GM19035 (cell line): ENCODE data around the gene MFSD6.
"Not testable (repeated sequence)": the region's sequence is repeated elsewhere in the genome, so short reads cannot be mapped to it uniquely, and the experiment has no call there.

Experiments used
- ATAC-seq: cut with Tn5 transposase; IDR thresholded peaks from one replicate; pipeline ENCODE4 v1.9.1; 2021; ENCODE audit not compliant: unreplicated experiment

MFSD6 gene

DNA sequence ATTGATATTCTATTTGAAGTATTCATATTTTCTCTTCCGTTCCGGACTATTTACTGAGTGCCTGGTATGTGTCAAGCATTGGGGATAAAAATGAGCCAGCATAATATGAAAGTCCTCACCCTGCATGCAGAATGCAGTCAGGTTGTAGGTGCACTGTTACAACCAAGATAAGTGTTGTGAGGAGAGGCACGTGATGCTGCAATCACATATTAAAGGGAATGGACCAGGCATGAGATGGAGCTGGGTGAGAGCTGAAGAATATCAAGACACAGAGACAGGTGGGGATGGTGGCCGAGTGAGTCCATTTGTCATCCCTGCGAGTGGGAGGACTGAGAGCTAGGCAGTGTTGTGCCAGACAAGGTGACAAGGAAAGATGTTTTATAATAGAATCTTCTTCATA, 52.3 kb downstream of the MFSD6 start:
- no peak for ATAC-seq

DNA sequence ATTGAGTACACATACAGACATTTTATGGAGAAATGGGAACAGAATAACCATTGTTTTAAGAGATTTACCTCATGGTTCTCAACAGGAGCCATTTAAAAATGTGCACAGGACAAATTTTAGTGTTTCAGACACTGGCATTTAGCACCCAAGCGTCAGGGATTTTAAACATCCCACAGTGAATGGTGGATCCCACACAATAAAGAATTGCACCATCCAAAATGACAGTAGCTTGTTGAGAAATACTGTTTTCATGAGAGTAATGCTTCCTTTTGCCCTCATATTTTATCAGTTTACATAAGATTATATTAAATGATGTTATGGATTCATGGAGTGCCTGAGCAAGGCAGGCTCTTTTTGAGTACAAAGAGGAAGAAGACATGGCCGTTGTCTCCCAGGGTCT, 54.0 kb downstream of the MFSD6 start:
- ATAC-seq: no peak

DNA sequence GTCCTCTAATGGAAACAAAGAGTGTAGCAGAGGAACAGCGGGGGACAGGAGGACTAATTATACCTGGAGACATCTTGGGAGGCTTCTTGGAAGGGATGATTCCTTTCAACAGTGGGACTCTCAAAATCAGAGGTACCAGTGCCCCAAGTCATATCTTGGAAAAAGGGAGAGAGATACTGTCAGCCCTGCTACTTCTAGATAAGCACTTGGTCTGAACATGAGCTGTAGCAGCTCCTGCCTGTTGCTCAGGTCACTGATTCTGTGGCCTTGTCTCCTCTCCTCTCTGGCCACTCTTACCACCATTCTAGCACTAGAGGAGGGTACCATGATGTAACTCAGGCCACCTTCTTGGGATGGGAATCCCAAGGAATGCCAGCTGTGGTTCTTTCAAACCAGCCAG, 54.5 kb downstream of the MFSD6 start:
- ATAC-seq: no peak

DNA sequence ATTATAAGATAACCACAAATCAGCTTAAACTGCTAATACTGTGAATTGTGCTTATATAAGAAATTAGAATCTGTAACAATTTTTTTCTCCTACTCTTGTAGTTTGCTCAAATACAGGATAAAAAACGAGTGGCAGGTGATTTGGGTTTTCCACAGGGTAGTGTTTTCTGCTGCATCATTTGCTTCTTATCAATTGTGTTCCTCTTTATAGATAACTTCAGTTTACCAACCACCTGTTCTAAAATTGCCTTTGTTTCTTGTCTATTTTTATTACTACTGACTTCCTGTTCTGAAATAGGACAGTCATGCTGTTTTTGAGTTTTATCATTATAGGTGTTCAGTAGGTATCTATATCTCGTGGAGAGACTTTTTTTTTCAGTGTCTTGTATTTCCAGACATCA, 56.9 kb downstream of the MFSD6 start:
- peak; percentile 62 for ATAC-seq

DNA sequence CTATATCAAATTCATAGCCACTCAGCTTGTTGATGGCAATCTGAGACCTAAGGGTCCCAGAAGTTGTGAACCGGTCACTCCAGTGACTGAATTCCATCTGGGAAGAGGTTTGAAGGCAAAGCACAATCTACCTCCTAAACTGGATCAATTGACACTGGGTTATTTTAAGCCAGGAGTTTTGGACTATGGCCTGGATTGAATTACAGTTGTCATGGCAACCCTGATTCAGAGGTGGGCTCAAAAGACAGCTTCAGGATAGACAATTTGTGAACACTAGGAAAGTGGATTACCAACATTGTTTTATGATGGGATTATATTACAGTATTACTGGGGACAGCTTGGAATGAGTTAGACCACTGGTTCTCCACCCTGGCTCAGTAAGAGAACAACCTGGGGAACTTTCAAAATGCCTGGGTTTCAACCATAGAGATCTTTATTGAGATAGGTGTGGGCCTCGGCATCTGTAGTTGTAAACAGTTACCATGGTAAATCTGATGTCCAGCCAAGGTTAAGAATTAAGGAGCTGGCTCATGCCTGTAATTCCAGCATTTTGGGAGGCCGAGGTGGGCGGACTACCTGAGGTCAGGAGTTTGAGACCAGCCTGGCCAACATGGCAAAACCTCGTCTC, 58.8 kb downstream of the MFSD6 start:
- no peak for ATAC-seq

DNA sequence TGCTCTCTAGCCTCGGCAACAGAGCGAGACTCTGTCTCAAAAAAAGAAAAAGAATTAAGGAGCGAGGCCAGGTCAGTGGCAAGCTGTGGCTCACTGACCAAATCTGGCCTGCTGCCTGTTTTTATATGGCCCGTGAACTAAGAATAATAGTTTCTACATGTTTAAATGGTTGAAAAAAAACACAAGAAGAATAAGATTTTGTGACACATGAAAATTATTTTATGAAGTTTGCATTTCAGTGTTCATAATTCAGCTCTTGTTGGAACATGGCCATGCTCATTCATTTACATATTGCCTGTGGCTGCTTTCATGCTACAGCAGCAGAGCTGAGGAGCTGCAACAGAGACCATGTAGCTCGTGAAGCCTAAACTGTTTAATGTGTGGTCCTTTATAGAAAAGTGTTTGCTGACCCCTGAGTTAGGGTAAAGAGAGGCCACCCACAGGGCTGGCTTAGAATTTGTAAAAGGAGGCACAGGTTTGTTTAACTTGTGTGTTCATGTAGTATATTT, 59.5 kb downstream of the MFSD6 start:
- no peak for ATAC-seq

DNA sequence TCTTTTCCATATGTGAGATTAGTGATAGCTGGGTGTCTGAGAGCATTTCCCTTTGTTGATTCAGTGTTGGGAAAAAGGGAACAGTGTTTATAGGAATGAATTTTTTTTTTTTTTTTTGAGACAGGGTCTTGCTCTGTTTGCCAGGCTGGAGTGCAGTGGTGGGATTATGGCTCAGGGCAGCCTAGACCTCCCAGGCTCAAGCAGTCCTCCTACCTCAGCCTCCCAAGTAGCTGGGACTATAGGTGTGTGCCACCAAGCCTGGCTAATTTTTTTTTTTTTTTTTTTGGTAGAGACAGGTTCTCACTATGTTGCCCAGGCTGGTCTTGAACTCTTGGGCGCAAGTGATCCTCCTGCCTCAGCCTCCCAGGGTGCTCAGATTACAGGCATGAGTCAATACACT, 60.2 kb downstream of the MFSD6 start:
- not testable (repeated sequence) for ATAC-seq

DNA sequence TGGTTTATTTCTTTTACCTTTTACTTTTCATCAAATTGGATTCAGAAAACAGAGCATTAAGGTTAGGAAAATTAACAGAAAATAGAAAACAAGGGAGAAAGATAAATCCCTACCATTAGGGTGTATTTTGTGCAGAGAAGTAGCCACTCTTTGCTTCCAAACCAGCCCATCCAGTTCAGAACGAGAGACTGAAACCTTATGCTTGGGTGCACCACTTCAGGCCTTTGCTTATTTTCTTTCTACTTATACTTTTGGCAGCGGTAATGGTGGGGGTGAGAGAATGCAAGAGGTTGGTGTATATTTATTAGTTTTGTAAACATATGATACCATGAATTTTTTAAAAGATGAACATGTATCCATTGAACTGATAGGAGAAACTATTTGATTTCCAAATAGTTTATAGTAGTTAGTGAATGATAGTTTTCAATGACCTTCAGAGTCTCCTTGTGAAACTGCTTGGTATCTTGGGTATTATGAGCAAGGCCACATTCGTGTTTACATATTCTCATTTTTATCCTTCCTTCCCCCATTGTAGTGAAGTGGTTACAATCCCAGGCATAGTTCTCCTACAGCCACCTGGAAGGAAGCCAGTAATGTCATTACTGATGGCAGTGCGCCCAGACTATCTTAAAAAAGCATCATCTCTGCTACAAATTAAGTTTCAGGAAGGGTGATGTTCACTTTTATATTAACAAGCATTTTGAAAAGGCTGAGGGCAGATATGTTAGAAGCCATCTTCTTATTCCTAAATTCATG, 60.8 kb downstream of the MFSD6 start:
- ATAC-seq: no peak

DNA sequence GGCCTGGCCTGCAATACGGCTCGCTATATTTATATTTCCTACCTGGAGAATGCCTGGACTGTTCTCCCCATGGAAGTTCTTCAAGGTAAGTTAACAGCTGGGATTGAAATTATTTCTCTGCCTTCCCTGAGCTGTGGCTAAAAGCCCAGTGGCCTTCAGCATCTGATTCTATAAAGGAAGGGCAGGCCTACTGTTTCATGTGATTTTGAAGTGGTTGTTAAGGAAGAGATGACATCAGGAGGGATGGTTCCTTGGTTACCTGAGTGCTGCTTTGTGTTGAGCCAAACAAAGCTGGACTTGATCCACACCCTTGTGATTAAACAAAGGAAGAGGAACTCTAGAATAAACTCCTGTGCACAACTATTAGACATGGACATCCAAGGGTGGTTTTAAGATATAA, 61.6 kb downstream of the MFSD6 start:
- ATAC-seq: no peak

DNA sequence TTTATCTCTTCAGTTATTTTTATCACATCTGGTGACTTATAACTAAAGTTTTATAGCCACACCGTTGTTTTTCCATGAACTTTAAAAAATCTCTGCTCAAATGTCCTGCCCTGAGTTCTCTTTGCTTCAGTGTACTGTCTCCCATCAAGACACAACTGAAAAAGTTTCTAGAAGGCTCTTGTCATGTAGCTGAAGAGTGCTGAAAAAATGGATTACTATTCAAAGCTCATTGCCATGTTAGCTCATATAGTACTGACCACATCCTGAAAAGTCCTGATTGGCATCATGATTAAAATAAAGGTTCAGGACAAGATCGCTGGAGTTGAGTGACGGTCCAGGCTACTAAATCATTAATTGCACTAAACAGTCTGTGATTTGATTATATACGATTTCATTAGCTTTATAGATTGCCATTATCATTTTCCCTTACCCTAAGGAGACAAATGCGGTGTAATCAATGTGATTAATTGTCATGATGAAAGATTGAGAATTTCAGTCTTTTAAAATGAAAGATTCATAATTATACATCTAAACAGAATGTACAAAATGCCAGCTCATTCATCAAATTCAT, 62.2 kb downstream of the MFSD6 start:
- no peak for ATAC-seq

DNA sequence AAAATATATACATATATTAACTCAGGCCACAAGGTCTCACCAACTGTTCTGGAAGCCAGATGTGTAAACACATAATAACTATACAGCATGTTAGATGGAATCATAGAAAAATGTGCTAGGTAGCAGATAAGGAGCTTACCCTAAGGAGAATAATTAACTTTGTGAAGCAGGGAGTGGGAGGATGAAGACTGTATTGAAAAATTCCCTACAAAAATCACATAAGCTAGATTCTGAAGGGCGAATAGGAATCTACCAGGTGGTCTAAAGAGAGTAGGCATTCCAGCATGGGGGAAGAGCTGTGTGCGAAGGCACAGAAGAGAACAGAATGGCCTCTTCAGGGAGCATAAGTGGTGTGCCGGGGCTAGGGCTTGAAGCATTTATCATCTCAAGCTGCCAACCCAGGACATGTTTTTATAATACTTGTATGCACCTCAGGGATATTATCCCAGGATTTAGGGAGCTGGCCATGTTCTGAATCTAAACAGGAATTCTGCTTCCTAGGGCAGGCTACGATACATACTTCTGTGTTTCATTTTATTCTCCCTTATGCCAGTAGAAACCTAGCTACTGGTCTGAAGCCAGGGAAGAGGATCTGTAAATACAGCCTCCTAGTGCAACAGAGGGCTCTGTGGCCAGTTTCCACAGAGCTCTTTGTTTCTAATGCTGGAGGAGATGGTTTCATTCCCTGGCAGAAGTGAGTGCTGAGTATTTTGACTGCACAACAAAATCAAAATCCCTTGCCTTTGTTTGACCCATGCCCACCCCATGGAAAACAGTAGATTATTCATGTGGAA, 69.7 kb downstream of the MFSD6 start:
- ATAC-seq: no peak

DNA sequence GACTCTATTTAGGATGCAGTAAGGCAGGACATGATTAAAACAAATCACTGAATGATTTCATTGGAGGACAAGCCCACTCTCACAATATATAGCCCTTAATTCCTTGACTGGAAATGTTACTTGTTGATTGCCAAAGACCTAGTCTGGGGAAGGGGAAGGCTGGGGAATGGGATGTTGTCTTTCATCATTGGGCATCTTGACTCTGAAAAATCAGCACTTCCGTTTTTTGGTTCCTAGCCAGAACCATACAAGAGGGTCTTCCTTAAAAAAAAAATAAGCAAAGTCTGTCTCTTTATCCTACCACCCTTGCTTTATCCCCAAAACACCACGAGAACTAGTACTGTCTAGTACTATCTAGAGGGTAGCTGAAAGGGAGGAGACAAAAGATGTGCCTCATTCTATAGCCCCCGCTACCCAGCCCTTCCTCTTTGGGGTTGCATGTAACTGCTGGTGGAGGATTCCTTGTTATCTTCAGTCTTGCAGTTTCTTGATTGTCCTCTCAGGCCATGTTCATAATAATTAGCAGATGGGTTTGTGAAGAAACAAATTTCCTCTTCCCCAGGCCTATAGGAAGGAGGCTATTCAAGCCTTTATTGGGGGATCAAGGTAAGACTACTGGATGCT, 70.5 kb downstream of the MFSD6 start:
- no peak for ATAC-seq

DNA sequence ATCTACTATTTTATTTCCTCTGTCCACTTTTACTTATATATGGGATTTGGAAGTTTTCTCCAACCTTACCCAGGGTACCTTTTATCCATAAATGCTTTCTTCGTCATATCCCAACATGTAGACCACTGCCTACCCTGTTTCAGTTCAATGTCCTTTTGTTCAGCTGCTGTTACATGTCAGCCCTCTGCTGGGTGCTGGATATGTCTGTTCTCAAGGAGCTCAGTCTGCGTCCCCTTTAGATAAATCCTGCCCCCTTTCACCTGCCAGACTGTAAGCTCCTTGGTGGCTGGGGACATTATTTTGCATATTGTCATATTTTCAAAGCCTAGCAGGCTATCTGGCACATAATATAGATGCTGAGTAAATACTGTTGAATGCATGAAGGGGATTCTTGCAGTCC, 73.2 kb downstream of the MFSD6 start:
- no peak for ATAC-seq

DNA sequence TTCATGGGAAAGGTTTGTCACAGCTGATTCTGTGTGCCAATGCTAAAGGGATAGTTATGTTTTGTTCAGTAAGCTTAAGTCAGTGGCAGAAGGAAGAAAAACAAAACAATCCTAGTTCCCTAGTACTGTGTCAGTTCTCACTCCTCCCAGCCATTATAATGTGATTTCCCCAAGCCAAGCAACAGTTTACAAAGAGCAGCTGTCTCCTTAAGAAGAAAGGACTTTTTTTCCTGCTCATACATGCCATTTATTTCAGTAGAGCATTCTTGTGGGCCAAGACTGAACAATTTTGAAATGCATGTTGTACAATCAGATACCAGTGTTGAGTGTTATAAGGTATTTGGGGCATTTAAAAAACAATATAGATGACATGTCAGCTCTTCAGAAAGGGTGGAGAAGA, 74.3 kb downstream of the MFSD6 start:
- no peak for ATAC-seq

DNA sequence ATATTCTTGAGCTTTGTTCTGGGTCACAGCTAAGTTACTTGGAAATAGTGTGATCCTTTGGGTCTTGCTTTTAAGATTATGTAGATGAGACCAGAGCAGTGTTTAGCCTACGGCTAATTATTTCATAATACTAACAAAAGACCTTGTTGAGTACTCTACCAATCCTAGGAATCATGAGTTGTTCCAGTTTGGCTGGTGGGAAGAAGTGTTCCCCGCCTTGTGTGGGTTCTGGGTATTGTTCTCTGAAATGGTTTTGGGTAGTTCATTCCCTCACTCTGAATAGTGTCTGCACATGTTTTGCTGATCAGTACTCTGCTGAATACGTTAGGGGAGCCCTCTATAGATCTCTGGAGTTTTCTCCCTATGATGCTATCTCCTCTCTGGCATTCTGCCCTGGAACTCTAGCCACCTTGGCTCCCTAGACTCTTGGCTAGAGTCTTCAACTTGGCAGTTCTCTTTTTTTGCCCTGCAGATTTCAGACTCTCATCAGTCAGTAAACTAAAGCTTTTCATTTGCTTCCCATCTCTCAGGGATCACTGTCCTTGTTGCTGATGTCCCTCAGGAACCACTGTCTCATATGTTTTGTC, 78.0 kb downstream of the MFSD6 start:
- no peak for ATAC-seq

DNA sequence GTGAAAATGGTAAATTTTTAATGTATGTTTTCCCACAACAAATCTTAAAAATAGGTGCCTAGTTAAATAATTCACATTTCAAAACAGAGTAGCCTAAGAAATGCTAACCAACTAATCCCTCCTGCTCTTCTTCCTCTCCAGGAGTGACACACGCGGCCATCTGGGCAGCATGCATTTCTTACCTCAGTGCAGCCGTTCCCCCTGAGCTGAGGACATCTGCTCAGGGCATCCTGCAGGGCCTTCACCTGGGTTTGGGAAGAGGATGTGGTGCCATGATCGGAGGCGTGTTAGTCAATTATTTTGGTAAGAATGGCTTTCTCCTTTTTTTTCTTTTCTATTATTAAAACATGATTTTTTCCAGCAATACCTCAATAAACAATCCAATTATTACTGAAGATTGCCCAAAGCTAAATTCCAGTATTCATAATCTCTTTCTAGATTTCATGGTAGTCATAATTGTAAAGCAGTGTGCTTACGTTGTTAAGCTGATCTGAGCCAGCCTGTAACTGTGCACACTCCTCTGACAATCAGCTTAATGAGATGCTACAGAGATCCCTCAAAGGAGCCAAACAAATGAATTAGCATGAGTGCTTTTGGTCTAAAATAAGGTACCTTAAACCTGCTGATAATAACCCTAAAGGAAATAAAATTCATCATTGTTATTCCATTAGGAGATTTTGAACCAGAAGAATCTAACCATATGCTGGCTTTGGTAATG, 80.5 kb downstream of the MFSD6 start:
- ATAC-seq: no peak

DNA sequence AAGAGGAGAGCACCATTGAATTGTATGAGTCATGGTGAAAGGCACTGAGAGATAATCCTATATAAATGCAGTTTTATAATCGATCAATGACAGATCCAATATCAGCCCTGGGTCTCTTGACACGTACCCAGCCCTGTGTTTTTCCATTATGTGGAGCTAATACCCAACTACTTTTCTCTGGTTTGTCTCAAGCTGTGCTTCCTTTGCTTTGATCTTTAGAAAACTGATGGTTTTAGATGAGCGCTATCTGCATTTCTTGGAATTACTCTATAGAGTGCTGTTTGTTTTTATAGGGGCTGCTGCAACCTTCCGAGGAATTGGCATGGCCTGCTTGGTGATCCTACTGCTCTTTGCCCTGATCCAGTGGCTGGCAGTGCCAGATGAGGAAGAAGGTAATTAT, 81.3 kb downstream of the MFSD6 start:
- ATAC-seq: no peak

DNA sequence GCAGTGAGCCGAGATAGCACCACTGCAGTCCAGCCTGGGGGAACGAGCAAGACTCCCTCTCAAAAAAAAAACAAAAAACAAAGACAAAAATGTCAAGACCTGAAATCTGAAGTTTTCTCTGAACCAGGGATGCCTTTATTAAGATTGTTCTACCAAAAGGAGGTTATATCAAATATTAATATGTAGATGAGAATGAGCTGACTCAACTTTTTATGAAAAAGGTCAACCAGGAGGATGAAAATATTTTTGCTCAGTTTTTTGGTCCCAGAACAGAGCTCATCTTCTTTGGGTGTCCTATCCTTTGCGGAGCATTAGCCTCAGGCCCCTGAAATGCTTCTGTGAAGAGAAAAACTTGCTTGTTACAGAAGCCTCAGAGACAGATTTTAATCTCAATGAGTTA, 82.3 kb downstream of the MFSD6 start:
- no peak for ATAC-seq

DNA sequence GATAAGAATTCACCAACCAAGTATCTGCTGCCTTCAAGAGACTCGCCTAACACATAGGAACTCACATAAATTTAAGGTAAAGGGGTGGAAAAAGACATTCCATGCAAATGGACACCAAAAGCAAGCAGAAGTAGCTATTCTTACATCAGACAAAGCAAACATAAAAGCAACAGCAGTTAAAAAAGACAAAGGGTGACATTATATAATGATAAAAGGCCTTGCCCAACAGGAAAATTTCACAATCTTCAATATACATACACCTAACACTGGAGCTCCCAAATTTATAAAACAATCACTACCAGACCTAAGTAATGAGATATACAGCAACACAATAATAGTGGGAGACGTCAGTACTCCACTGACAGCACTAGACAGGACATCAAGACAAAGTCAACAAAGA, 84.9 kb downstream of the MFSD6 start:
- no peak for ATAC-seq

DNA sequence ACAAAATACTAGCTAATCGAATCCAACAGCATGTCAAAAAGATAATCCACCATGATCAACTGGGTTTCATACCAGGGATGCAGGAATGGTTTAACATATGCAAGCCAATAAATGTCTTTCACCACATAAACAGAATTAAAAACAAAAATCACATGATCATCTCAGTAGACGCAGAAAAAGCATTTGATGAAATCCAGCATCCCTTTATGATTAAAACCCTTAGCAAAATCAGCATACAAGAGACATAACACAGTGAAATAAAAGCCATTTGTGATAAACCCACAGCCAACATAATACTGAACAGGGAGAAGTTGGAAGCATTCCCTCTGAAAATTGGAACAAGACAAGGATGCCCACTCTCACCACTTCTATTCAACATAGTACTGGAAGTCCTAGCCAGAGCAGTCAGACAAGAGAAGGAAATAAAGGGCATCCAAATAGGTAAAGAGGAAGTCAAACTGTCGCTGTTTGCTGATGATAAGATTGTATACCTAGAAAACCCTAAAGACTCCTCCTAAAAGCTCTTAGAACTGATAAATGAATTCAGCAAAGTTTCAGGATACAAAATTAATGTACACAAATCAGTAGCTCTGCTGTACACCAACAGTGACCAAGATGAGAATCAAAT, 86.6 kb downstream of the MFSD6 start:
- not testable (repeated sequence) for ATAC-seq
